HCT116 (cell line): ENCODE data around the gene PKM.

Experiments
- CBX3 ChIP-seq: IDR thresholded peaks from 2 replicates; pipeline ENCODE4 v1.6.1; 2012; ENCODE audit warnings: low read depth
- EGR1 ChIP-seq: IDR thresholded peaks from 2 replicates; pipeline ENCODE4 v1.6.1; 2012; ENCODE audit warnings: low read depth
- JUND ChIP-seq: IDR thresholded peaks from 2 replicates; pipeline ENCODE4 v1.6.1; 2012
- POLR2A ChIP-seq: IDR thresholded peaks from 2 replicates; pipeline ENCODE4 v1.7.0; 2011; ENCODE audit warnings: borderline replicate concordance; ENCODE audit not compliant: insufficient read depth, insufficient read length; ENCODE audit errors: extremely low read depth
- POLR2AphosphoS5 ChIP-seq: IDR thresholded peaks from 2 replicates; pipeline ENCODE4 v1.6.1; 2011; ENCODE audit warnings: mild to moderate bottlenecking, low read depth, low read length, moderate library complexity
- SIN3A ChIP-seq: IDR thresholded peaks from 2 replicates; pipeline ENCODE4 v1.6.1; 2012; ENCODE audit warnings: low read depth
- TCF7L2 ChIP-seq: IDR thresholded peaks from 2 replicates; pipeline ENCODE4 v1.7.0; 2011; ENCODE audit warnings: borderline replicate concordance, inconsistent platforms; ENCODE audit not compliant: insufficient read depth, insufficient read length; ENCODE audit errors: extremely low read depth
- ZFX ChIP-seq: fragments of 450-650 bp; IDR thresholded peaks from 2 replicates; pipeline ENCODE4 v1.6.1; 2017
- ZNF274 ChIP-seq: fragments of 200-500 bp; sonication (Bioruptor generic); IDR thresholded peaks from 2 replicates; pipeline ENCODE4 v1.6.1; 2014; ENCODE audit warnings: mild to moderate bottlenecking, low read depth, low read length, inconsistent platforms
- TF ChIP-seq, protein P1 (sequence below), 3 experiments: fragments of 200-600 bp in 1 of 3; sonication (generic) in 1 of 3; IDR thresholded peaks in 2 of 3; conservative IDR thresholded peaks in 1 of 3; 2 replicates each; pipeline ENCODE4 v1.5.1; 2012 to 2017; ENCODE audit warnings: low read depth in 2 of 3, low read length in 2 of 3, antibody characterized with exemption in 1 of 3, borderline replicate concordance in 1 of 3, control low read depth in 1 of 3, mild to moderate bottlenecking in 1 of 3, mixed read lengths in 1 of 3, mixed run types in 1 of 3, moderate library complexity in 1 of 3; ENCODE audit not compliant: insufficient read depth in 1 of 3
- TF ChIP-seq, protein P2 (sequence below): IDR thresholded peaks from 2 replicates; pipeline ENCODE4 v1.6.1; 2012

DNA sequence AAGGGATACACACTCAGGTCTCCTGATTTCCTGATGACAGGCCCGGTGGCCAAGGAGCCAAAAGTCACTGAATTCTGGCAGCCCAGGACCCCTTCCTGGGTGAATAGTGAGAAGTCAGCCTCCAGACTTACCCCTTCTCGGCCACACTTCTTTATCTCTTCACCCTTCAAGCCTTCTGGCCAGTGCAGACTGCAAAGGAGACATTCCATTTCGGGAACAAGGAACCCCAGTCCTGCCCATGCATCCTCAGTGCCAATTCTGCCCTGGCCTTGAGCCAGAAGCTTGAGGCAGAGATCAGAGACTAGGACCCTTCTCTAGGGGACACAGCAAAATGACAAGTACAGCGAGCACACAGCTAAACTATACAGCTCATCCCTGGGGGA, 62.2 kb downstream of the PKM start:
- TF ChIP-seq JUND = no peak
- TF ChIP-seq CBX3 = no peak
- TF ChIP-seq POLR2AphosphoS5 = no peak
- TF ChIP-seq, protein P1, sequence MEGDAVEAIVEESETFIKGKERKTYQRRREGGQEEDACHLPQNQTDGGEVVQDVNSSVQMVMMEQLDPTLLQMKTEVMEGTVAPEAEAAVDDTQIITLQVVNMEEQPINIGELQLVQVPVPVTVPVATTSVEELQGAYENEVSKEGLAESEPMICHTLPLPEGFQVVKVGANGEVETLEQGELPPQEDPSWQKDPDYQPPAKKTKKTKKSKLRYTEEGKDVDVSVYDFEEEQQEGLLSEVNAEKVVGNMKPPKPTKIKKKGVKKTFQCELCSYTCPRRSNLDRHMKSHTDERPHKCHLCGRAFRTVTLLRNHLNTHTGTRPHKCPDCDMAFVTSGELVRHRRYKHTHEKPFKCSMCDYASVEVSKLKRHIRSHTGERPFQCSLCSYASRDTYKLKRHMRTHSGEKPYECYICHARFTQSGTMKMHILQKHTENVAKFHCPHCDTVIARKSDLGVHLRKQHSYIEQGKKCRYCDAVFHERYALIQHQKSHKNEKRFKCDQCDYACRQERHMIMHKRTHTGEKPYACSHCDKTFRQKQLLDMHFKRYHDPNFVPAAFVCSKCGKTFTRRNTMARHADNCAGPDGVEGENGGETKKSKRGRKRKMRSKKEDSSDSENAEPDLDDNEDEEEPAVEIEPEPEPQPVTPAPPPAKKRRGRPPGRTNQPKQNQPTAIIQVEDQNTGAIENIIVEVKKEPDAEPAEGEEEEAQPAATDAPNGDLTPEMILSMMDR (IDR thresholded peaks at IDR 0.05 in 2 of 3, conservative IDR thresholded peaks at IDR 0.05 in 1 of 3; ENCODE audit: borderline replicate concordance in 1 of 3, insufficient read depth in 1 of 3, low read depth in 2 of 3, low read length in 2 of 3) = no peak
- TF ChIP-seq ZNF274 = no peak
- no peak for TF ChIP-seq SIN3A
- TF ChIP-seq POLR2A = no peak
- TF ChIP-seq ZFX = no peak
- TF ChIP-seq, protein P2, sequence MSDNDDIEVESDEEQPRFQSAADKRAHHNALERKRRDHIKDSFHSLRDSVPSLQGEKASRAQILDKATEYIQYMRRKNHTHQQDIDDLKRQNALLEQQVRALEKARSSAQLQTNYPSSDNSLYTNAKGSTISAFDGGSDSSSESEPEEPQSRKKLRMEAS = no peak
- no peak for TF ChIP-seq TCF7L2
- no peak for TF ChIP-seq EGR1
